Measurements from ENCODE around the gene NPBWR2. TPM values are rescaled to one million over a fixed set of nuclear protein-coding genes. Genes with fewer than 3 reads are reported as not detected.

Gene NPBWR2
- polyA plus RNA-seq, 1 of the 3 experiments (the other 2 are of a cell fraction): not detected

GRCh38 chr20:64074184-64074789, 33.1 kb downstream of the NPBWR2 start:
- Histone ChIP-seq H3F3A (replicated peaks; ENCODE audit: insufficient read depth) (peaks cover 3% of the 10 kb centered on the region), H3K9me3 (no peaks in the 10 kb centered on the region), H3K9me2 (no peaks in the 10 kb centered on the region), H3K4me2 (no peak overlapping the region), H3K9ac (no peak overlapping the region), H3K27me3 (ENCODE audit: insufficient read depth) (no peaks in the 10 kb centered on the region), H3K36me3 (replicated peaks in 1 of 2; ENCODE audit: control insufficient read depth in 1 of 2, insufficient read depth in 2 of 2, low read length in 1 of 2) (peaks cover 0 to 17% of the 10 kb centered on the region in 2 experiments), H3K4me3 (ENCODE audit: low read depth in 2 of 2, low read length in 1 of 2) (no peak overlapping the region), H3K27ac (ENCODE audit: low read depth in 2 of 2, low read length in 1 of 2) (no peak overlapping the region), H3K79me2 (ENCODE audit: insufficient read depth) (no peaks in the 10 kb centered on the region), H2AFZ (ENCODE audit: low read depth) (no peak overlapping the region), H3K4me1 (ENCODE audit: control insufficient read depth in 1 of 2, insufficient read depth in 2 of 2, low read depth in 1 of 2, low read length in 1 of 2) (peaks cover 12 to 13% of the 10 kb centered on the region in 2 experiments; a peak in 3 of 4 replicates), H4K20me1 (ENCODE audit: insufficient read depth) (no peaks in the 10 kb centered on the region)
- POLR2A ChIA-PET: interaction anchor here (0.8 kb wide), 1 partner anchor 12 kb away, joined by 3 read pairs; the partner anchor contains the start of gene TCEA2
- TF ChIP-seq, protein P1, sequence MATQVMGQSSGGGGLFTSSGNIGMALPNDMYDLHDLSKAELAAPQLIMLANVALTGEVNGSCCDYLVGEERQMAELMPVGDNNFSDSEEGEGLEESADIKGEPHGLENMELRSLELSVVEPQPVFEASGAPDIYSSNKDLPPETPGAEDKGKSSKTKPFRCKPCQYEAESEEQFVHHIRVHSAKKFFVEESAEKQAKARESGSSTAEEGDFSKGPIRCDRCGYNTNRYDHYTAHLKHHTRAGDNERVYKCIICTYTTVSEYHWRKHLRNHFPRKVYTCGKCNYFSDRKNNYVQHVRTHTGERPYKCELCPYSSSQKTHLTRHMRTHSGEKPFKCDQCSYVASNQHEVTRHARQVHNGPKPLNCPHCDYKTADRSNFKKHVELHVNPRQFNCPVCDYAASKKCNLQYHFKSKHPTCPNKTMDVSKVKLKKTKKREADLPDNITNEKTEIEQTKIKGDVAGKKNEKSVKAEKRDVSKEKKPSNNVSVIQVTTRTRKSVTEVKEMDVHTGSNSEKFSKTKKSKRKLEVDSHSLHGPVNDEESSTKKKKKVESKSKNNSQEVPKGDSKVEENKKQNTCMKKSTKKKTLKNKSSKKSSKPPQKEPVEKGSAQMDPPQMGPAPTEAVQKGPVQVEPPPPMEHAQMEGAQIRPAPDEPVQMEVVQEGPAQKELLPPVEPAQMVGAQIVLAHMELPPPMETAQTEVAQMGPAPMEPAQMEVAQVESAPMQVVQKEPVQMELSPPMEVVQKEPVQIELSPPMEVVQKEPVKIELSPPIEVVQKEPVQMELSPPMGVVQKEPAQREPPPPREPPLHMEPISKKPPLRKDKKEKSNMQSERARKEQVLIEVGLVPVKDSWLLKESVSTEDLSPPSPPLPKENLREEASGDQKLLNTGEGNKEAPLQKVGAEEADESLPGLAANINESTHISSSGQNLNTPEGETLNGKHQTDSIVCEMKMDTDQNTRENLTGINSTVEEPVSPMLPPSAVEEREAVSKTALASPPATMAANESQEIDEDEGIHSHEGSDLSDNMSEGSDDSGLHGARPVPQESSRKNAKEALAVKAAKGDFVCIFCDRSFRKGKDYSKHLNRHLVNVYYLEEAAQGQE (IDR thresholded peaks at IDR 0.05; ENCODE audit: low read depth, low read length): no peak
- TF ChIP-seq YY1 (IDR thresholded peaks at IDR 0.05; ENCODE audit: low read depth) (no peak), PBX3 (IDR thresholded peaks at IDR 0.05) (no peak), RXRA (IDR thresholded peaks at IDR 0.05; ENCODE audit: borderline replicate concordance, low read depth) (no peak), ELF1 (IDR thresholded peaks at IDR 0.05) (no peak), FOSL2 (IDR thresholded peaks at IDR 0.05; ENCODE audit: borderline replicate concordance, low read depth) (no peak), NRF1 (IDR thresholded peaks at IDR 0.05; ENCODE audit: low read depth, low read length) (no peak), SIN3A (IDR thresholded peaks at IDR 0.05; ENCODE audit: borderline replicate concordance, low read depth, low read length) (no peak), MAX (IDR thresholded peaks at IDR 0.05; ENCODE audit: low read depth) (no peak), EZH2phosphoT487 (IDR thresholded peaks at IDR 0.05; ENCODE audit: borderline replicate concordance, low read depth) (no peak), GABPA (IDR thresholded peaks at IDR 0.05; ENCODE audit: low read depth) (no peak), USF1 (IDR thresholded peaks at IDR 0.05; ENCODE audit: borderline replicate concordance, low read depth) (no peak)
- TF ChIP-seq, protein P2, sequence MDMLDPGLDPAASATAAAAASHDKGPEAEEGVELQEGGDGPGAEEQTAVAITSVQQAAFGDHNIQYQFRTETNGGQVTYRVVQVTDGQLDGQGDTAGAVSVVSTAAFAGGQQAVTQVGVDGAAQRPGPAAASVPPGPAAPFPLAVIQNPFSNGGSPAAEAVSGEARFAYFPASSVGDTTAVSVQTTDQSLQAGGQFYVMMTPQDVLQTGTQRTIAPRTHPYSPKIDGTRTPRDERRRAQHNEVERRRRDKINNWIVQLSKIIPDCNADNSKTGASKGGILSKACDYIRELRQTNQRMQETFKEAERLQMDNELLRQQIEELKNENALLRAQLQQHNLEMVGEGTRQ (IDR thresholded peaks at IDR 0.05; ENCODE audit: borderline replicate concordance, low read depth, low read length): no peak
- CTCF ChIA-PET: interaction anchor here (0.6 to 1.0 kb wide), 5 partner anchors 9 to 46 kb away, joined by 3 to 6 read pairs (median 3); no protein-coding TSS in a partner anchor
- 99% methylated on average over 18 of the region's 28 CpGs for WGBS (ENCODE audit: low lambda C conversion rate)
- DNase-seq: no peak

Measured in SK-N-SH (cell line).